PC-9 (cell line): Measurements from ENCODE around the gene PCED1A. TPM values are rescaled to one million over a fixed set of nuclear protein-coding genes. Genes with fewer than 3 reads are reported as not detected.

Experiments
- BruUV-seq: library from RNA; stranded (reverse); fragments of 400-500 nt; replicated peaks from 2 replicates; lab custom pipeline; 2021; lab: Mats Ljungman, UMichigan
- CTCF ChIA-PET: fragments of 300-600 bp; sonication (Branson Sonifier 250); formaldehyde crosslinking; loops from one replicate; lab custom pipeline; 2022; ENCODE audit warnings: antibody characterized with exemption; lab: Charles Lee
- POLR2A ChIA-PET: fragments of 300-600 bp; sonication (Branson Sonifier 250); formaldehyde crosslinking; loops from one replicate; lab custom pipeline; 2022; ENCODE audit warnings: antibody characterized with exemption; ENCODE audit not compliant: unreplicated experiment; lab: Charles Lee
- DNase-seq, 2 experiments: peaks; one replicate each; pipeline versions ENCODE4 v3.0.0 to v3.0.0-alpha.2; 2015 to 2022; ENCODE audit warnings: mixed read lengths in 1 of 2
- H2AFZ ChIP-seq: fragments of 200-600 bp; sonication (generic); 2 replicates; pipeline ENCODE4 v1.8.1; 2017; ENCODE audit warnings: antibody characterized with exemption
- H3F3A ChIP-seq: fragments of 200-600 bp; sonication (generic); 2 replicates; pipeline ENCODE4 v1.8.1; 2017; ENCODE audit warnings: antibody characterized with exemption, mild to moderate bottlenecking, low read depth; ENCODE audit not compliant: insufficient read depth
- H3K27ac ChIP-seq: fragments of 200-600 bp; sonication (generic); 2 replicates; pipeline ENCODE4 v1.6.1; 2016; ENCODE audit warnings: mixed run types
- H3K27me3 ChIP-seq: fragments of 200-600 bp; sonication (generic); 2 replicates; pipeline ENCODE4 v1.6.1; 2016; ENCODE audit warnings: low read depth, mixed run types; ENCODE audit not compliant: insufficient read depth
- H3K36me3 ChIP-seq: fragments of 200-600 bp; sonication (generic); 2 replicates; pipeline ENCODE4 v1.6.1; 2016; ENCODE audit warnings: low read depth, mixed run types
- H3K4me1 ChIP-seq: fragments of 200-600 bp; sonication (generic); replicated peaks from 2 replicates; pipeline ENCODE4 v1.6.1; 2016; ENCODE audit warnings: mixed run types; ENCODE audit not compliant: insufficient read depth
- H3K4me2 ChIP-seq: fragments of 200-600 bp; sonication (generic); 2 replicates; pipeline ENCODE4 v1.6.1; 2017; ENCODE audit warnings: mixed run types
- H3K4me3 ChIP-seq: fragments of 200-600 bp; sonication (generic); 2 replicates; pipeline ENCODE4 v1.6.1; 2016; ENCODE audit warnings: mixed run types
- H3K79me2 ChIP-seq: fragments of 200-600 bp; sonication (generic); 2 replicates; pipeline ENCODE4 v1.6.1; 2017; ENCODE audit warnings: low read depth, mixed run types
- H3K9me2 ChIP-seq: fragments of 200-600 bp; sonication (generic); 2 replicates; pipeline ENCODE4 v1.8.1; 2017; ENCODE audit warnings: mild to moderate bottlenecking; ENCODE audit not compliant: insufficient read depth
- H3K9me3 ChIP-seq: fragments of 200-600 bp; sonication (generic); 2 replicates; pipeline ENCODE4 v1.8.1; 2016; ENCODE audit warnings: low read depth; ENCODE audit not compliant: insufficient read depth
- H4K20me1 ChIP-seq: fragments of 200-600 bp; sonication (generic); 2 replicates; pipeline ENCODE4 v1.8.1; 2017; ENCODE audit not compliant: insufficient read depth
- CTCF ChIP-seq: fragments of 200-600 bp; sonication (generic); conservative IDR thresholded peaks from 2 replicates; pipeline ENCODE4 v1.6.1; 2017; ENCODE audit warnings: mixed run types, antibody characterized with exemption, mild to moderate bottlenecking, moderate library complexity
- EZH2 ChIP-seq: fragments of 200-600 bp; sonication (generic); IDR thresholded peaks from 2 replicates; pipeline ENCODE4 v1.8.0; 2017; ENCODE audit warnings: antibody characterized with exemption, low read depth
- intact Hi-C: fragments of 100-400 bp; cut with micrococcal nuclease; formaldehyde crosslinking; loops from one replicate; pipeline ENCODE4 v1.10.0; 2022; ENCODE audit not compliant: unreplicated experiment
- total RNA-seq: library from RNA; stranded (reverse); gene quantifications from 2 replicates; pipeline ENCODE4 v1.2.3, GENCODE V29; 2021

Gene PCED1A
- total RNA-seq, 1 experiment from 2014 or later: 47.9 TPM

- no peaks in the 10 kb centered on the region for H3K27me3 ChIP-seq
- no peak overlapping the region for H2AFZ ChIP-seq
- H3K4me3 ChIP-seq: no peak overlapping the region
- H3K4me2 ChIP-seq: no peak overlapping the region
- intact Hi-C loops: no loop called here
- no peaks in the 10 kb centered on the region for H3K36me3 ChIP-seq
- H3K9me3 ChIP-seq: no peaks in the 10 kb centered on the region
- BruUV-seq: no TSS peak
- DNase-seq: no peak
- no peaks in the 10 kb centered on the region for H4K20me1 ChIP-seq
- peaks cover under 1% of the 10 kb centered on the region; the same call in 1 of the 2 replicates for H3F3A ChIP-seq
- TF ChIP-seq CTCF (no peak), EZH2 (no peak)
- ChIA-PET POLR2A (no interaction called here), CTCF (no interaction called here)
- H3K27ac ChIP-seq: no peak overlapping the region
- H3K79me2 ChIP-seq: peaks cover 16% of the 10 kb centered on the region
- H3K9me2 ChIP-seq: no peaks in the 10 kb centered on the region
- H3K4me1 ChIP-seq: peaks cover 18% of the 10 kb centered on the region
These were observed 3.1 kb downstream of the PCED1A start for GRCh38 chr20:2837221-2837960.

DNA sequence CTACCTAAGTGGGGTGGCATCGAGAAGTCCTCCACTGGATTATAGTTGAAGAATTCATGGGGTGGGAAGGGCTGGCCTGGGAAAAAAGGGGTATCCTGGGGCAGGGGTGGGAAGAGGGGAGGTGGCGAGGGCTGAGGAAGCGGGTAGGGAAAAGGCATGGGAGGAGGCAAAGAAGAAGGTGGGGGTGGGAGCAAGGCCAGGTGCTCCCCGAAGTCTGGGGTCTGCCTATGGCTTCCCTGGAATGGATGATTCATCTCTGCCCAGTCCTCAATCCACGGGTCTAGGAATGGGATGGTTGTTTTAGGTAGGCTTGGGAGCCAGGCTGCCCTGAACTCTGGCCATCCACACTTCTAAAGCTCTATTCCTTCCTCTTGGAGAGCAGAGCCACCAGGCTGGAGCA is 4.4 kb downstream of the PCED1A start:
- intact Hi-C loops: no loop called here
- Histone ChIP-seq H2AFZ (no peak overlapping the region), H3K4me2 (no peak overlapping the region), H3K4me1 (peaks cover 21% of the 10 kb centered on the region), H3F3A (peaks cover 10% of the 10 kb centered on the region), H3K9me3 (no peaks in the 10 kb centered on the region), H3K36me3 (no peaks in the 10 kb centered on the region), H4K20me1 (no peaks in the 10 kb centered on the region), H3K27ac (no peak overlapping the region), H3K79me2 (peaks cover 12% of the 10 kb centered on the region), H3K9me2 (no peaks in the 10 kb centered on the region), H3K27me3 (no peaks in the 10 kb centered on the region), H3K4me3 (no peak overlapping the region)
- no TSS peak for BruUV-seq
- no peak for TF ChIP-seq CTCF
- no peak for TF ChIP-seq EZH2
- POLR2A ChIA-PET: no interaction called here
- CTCF ChIA-PET: no interaction called here
- DNase-seq: no peak

DNA sequence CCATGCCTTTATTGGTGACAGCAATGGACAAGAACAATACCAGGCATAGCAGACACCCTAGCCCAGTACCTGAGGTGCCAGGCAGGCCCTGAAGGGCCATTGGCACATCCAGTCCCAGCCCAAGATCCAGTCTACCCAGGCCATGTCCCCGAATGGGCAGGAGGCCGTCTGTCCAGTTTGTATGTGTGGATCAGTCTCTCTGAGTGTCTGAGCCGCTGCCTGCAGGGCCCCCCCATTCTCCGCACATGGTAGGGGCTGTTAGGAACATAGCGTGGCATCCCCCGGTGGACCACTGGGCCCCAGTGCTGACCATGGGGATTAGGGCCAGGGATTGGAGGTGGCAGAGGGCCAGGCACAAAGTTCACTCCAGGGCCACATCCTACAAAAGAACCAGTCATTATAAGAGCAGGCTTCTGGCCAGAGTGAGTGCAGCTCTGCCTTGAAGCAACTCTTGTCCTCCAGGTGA is 5.1 kb downstream of the PCED1A start:
- no peak for TF ChIP-seq CTCF
- no peak for TF ChIP-seq EZH2
- H4K20me1 ChIP-seq: no peaks in the 10 kb centered on the region
- H3K4me1 ChIP-seq: peaks cover 22% of the 10 kb centered on the region
- H3K9me3 ChIP-seq: no peaks in the 10 kb centered on the region
- H3K4me2 ChIP-seq: no peak overlapping the region
- peaks cover 10% of the 10 kb centered on the region for H3F3A ChIP-seq
- H3K4me3 ChIP-seq: no peak overlapping the region
- H3K79me2 ChIP-seq: peaks cover 12% of the 10 kb centered on the region
- no peak overlapping the region for H3K27ac ChIP-seq
- no peaks in the 10 kb centered on the region for H3K36me3 ChIP-seq
- H2AFZ ChIP-seq: no peak overlapping the region
- no peaks in the 10 kb centered on the region for H3K9me2 ChIP-seq
- ChIA-PET CTCF (no interaction called here), POLR2A (no interaction called here)
- no TSS peak for BruUV-seq
- no peaks in the 10 kb centered on the region for H3K27me3 ChIP-seq
- intact Hi-C loops: no loop called here
- DNase-seq: no peak
